ENCODE measurements around the gene TBL1XR1.
"Not testable (repeated sequence)": the region's sequence is repeated elsewhere in the genome, so short reads cannot be mapped to it uniquely, and the experiment has no call there.

TBL1XR1 gene

DNA sequence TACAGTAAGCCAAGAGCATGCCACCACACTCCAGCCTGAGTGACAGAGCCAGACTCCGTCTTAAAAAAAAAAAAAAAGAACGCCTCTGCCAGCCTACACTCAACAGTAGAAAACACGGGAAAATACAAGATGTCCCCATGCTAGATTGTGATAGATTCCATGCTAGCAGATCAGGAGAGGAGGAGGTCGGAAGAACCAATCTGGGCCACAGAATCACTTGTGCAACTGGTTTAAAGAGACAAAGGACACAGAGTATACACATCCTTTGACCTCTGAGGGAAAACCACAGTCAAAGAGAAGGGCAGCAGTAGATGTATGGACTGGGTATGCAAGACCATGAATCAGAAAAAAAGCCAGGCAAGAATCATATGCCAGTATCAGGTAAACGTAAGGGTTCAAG, 15.9 kb downstream of the TBL1XR1 start:
- DNase-seq (ENCODE audit: low read depth), result no peak

DNA sequence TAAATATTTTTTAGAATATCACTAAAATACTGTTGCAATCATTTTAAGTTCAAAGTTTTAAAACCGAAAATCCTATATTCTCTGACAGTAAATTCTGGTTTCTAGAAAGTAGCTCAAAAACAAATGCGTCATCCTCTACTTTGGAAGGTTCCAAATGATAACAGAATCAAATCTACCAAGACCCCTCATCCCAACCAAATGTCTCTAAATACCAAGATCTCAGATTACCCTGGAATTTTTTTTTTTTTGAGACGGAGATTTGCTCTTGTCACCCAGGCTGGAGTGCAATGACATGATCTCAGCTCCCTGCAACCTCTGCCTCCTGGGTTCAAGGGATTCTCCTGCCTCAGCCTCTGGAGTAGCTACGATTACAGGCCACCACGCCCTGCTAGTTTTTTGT, 16.8 kb downstream of the TBL1XR1 start:
- DNase-seq (ENCODE audit: low read depth), result no peak

DNA sequence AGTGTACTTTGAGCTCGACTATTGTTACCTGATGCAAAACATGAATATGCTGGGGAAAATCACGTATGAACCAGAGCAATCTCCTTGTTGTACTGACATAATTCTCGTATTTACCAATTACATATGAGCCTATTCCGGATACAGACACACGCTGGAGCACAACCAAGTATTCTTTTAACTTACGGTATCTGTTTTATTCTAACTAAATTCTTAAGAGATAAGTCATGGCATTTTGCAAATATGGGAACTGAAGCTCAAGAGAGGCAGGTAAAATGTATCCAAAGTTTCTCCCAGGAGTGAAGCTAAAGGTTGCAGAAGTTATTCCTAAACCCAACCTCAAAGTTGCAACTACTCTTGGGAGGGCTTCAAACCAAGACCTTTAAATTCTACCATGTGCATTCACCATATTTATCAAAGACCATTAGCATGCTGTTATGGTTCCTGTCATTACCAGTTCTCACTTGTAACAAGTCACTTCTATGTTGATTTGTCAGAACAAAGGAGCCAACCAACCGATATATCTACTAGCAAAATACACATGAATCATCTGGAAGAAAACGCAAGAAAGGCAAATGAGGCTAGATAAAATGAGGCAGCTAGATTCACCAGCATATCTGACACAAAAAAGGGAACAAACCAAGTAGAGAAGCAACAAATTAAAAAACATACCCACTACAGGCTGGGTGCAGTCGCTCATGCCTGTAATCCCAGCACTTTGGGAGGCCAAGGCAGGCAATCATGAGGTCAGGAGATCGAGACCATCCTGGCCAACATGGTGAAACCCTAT, 17.8 kb downstream of the TBL1XR1 start:
- DNase-seq (ENCODE audit: low read depth), result no peak

DNA sequence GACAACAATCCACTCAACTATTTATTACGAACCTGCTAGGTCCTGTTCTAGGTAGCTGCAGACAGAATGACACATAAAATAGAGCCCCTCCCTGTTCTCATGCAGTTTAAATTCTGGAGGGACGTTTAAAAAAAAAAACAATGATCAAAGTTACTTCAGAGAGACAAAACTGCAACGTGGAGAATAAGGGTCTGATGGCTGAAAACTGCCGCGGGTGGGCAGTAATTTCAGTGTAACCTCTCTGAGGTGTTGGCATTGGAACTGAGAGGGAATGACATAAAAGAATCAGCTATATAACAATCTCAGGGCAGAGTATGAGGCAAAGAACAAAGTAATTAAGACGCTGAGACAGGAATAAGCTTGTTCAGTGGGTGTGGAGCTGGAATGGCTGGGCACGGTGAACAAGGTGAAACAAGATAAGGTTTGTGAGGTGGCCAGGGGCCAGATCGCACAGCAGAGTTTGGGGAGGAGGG, 19.5 kb downstream of the TBL1XR1 start:
- no peak for DNase-seq (ENCODE audit: low read depth)

GRCh38 chr3:177174607-177175170, 22.6 kb downstream of the TBL1XR1 start:
- no peak for DNase-seq (ENCODE audit: low read depth)

DNA sequence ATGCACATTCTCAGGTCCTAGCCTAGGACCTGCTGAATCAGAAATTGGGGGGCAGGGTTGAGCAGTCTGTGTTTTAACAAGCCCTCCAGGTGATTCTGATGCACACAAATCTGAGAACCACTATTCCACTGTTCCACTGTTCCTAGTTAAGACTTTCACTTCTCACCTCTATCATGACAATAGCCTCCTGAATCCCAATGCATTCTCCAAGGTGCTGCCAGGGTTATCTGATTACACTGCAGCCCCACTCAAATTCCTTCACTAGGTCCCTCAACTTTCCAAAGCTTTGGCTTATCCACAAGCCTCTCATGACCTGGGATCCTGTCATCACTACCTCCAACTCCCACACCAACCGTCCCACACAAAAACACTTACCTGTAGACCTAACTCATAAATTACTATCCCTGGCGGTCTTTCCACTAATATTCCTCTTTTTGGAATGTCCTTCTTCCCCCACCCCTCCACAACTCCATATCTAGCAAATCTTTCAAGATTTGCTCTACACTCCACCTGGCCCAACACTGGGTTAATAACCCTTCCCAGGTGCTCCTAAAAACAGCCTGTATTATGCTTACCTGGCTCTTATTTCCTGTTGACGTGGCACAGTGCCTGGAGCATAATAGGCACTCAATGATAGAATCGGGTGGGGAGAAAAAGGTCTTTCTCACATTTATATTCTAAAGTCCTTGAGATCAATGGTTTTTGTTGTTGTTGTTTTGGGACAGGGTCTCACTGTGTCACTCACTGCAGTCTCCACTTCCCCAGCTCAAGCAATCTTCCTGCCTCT, 27.2 kb downstream of the TBL1XR1 start:
- no peak for DNase-seq (ENCODE audit: low read depth)

- DNase-seq (ENCODE audit: low read depth), result no peak
Measured at GRCh38 chr3:177168431-177168830, 28.9 kb downstream of the TBL1XR1 start.

DNA sequence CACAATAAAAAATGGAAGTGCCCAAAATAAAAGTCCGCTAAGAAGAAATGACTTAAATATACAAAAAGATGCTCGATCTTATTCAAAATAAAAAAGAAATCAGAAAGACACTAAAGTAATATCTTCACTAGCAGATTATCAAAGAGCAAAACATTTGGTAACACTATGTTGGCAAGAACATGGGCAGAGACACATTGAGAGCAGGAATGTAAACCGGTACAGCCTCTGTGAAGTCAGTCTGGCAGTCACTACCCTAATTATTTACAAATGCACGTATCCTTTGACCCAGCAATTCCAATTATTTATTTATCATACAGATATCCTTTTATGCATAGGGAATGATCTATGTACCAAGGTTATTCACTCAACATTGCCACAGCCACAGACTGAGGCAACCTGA, 34.5 kb downstream of the TBL1XR1 start:
- DNase-seq (ENCODE audit: low read depth), result no peak

DNA sequence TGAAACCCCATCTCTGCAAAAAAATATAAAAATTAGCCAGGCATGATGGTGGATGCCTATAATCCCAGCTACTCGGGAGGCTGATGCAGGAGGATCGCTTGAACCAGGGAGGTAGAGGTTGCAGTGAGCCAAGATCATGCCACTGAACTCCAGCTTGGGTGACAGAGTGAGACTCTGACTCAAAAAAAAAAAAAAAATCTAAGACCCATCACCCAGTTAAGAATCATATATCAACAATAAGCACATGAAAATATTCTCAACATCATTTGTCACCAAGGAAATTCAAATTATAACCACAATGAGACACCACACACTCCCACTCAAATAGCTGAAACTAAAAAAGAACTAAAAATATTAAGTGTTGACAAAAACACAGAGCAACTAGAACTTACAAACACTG, 35.7 kb downstream of the TBL1XR1 start:
- DNase-seq (ENCODE audit: low read depth), result not testable (repeated sequence)

- no peak for DNase-seq (ENCODE audit: low read depth)
Measured at GRCh38 chr3:177158461-177158860, 38.8 kb downstream of the TBL1XR1 start.

DNA sequence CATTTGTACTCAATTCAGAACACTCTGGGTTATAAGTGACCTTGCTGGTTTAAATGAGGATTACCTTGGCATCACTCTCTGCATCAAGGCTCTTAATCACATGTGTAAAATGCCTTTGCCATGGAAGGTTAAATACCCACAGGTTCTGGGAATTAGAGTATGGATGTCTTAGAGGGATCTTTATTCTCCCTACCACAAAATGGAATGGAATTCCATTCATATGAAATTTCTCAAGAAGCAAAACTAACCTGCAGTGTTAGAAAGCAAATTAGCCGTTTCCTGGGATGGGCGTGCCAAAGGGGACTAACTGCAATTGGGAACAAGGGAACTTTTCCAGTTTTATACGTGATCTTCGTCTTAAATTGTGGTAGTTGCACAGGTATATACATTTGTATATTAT, 39.8 kb downstream of the TBL1XR1 start:
- DNase-seq (ENCODE audit: low read depth), result no peak

DNA sequence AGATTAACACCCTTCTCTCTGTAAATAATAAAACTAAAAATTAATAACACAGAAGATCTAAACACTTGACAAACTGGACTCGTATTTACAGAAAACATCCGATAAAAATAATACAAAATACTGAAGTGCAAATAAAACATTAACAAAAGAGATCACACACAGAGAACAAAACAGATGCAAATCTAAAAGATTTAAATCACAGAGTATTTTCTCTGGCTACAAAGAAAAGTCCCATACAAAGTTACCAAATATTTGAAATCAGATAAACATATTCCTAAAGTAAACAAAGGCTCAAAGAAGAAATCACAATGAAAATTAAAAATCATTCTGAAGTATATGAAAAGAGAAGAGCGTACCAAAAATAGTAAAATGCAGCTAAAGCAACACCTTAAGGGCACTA, 42.5 kb downstream of the TBL1XR1 start:
- DNase-seq (ENCODE audit: low read depth), result no peak

DNA sequence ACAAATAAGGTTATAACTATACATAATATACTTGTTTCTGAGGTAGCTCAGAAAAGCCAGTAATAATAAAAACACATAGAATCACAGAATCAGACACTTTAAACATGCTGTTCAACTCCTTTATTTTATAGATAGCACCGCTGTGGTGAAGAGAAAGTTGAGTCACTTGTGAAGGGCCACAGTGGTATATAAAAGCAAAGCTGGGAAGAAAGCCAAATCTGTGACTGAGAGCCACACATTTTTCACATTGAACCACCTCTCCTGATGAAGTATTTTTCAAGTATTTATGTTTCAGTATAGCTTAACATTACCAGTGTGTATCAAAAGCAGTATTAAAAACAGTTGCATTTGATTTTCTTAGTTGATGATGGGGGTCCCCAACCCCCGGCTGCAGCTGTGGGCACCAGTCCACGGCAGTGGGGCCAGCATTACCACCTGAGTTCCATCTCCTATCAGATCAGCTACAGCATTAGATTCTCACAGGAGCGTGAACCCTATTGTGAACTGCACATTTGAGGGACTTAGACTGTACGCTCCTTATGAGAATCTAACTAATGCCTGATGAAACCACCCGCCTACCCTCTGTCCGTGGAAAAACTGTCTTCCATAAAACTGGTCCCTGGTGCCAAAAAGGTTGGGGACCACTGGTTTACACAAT, 46.2 kb downstream of the TBL1XR1 start:
- DNase-seq (ENCODE audit: low read depth), result peak; percentile 92

- DNase-seq (ENCODE audit: low read depth), result no peak
Measured at GRCh38 chr3:177150218-177150916, 46.9 kb downstream of the TBL1XR1 start.

- no peak for DNase-seq (ENCODE audit: low read depth)
Measured at GRCh38 chr3:177149106-177149505, 48.2 kb downstream of the TBL1XR1 start.

GRCh38 chr3:177147790-177148189, 49.5 kb downstream of the TBL1XR1 start:
- DNase-seq (ENCODE audit: low read depth), result no peak

GRCh38 chr3:177146646-177147045, 50.6 kb downstream of the TBL1XR1 start:
- peak; percentile 35 for DNase-seq (ENCODE audit: low read depth)

DNA sequence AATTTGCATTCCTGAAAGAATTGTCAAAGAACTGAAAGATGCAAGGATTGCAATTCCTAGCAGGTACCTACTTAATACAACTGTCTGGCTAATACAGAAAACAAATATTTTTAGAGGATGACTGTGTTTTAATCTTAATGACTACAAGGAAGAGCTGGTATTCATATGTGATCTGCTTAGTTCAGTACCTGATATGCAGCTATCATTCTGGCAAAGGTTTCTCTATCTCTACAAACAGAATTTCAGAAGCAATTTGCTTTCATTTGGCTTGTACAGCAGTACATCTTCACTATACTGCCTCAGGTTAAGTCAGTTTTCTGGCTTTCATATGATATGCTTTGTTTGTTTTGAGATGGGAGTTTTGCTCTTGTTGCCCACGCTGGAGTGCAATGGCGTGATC, 51.3 kb downstream of the TBL1XR1 start:
- no peak for DNase-seq (ENCODE audit: low read depth)

DNA sequence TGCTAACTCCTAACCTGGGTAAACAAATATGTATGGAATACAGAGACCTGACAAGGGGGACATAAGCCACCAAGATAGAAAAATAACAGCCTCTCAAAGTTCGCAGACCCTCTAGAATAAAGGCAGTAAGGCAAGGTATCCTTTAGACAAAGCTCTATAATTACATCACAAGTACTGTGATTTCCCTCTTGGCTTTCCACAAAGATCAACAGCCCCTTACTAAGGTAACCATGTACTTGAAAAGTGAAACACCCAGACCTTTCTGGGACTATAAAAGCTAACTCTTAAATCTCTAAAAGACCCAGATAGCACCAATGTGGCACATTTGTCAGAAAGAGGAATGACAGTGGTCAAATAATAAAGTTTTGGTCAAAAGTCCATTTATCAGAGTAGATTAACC, 51.9 kb downstream of the TBL1XR1 start:
- DNase-seq (ENCODE audit: low read depth), result no peak

DNA sequence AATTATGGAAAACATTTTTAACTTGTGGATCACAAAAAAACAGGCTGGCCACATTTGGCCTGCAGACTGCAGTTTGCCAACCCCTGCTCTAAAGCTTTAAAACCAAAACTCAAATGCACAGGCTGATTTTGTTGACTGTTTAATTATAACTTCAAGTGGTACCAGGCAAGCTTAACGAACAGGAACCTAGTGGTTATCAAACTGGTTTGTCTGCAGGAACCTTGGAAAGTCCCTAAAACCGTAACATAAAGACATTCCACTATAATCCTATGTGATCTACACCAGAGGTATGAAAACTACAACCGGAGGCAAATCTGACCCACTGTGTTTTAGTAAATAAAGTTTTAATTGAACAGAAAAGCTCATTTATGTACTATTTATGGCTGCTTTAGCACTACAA, 52.4 kb downstream of the TBL1XR1 start:
- peak; percentile 40 for DNase-seq (ENCODE audit: low read depth)

- DNase-seq (ENCODE audit: low read depth), result no peak
Measured at GRCh38 chr3:177141899-177142646, 55.2 kb downstream of the TBL1XR1 start.
